Measurements from ENCODE around the gene ANO2. TPM values are rescaled to one million over a fixed set of nuclear protein-coding genes. Genes with fewer than 3 reads are reported as not detected.
A peak's percentile ranks its signal among the peaks of the same experiment; 100 is the strongest.

The ANO2 gene
- total RNA-seq, 2 donors from 2014 or later: 2.8 to 9.3 TPM

- Histone ChIP-seq H3K27me3 (no peaks in the 10 kb centered on the region), H3K36me3 (no peaks in the 10 kb centered on the region)
Observed at GRCh38 chr12:5967645-5968415, 22.8 kb upstream of the ANO2 start.

DNA sequence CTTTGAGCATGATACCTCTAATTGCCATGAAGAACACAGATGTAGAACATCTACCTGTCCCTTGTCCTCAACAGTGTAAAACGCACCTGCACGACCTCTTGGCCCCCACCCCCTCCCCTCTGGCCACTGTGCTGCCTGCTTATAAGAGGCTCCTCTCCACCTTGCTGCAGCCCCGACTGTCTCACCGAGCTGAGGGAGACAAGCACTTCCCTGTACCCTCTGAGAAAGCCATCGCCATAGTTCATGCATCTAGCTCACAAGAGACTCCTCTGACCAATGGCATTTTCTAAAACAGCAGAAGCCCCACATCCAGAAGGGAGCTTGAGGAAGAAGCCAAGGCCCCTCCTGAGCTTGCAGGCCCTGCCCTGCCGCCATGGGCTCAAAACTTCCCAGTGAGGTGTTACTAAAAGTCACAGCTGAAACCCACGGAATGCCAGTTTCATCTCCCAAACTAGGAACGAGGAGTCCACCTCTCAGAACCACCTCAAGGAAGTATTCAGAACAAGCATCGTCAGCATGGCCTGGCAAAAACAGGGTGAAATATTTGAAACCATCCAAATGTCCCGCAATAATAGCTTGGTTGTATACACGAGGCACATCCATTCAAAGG, 21.5 kb upstream of the ANO2 start:
- Histone ChIP-seq H3K4me1 (no peaks in the 10 kb centered on the region), H3K27ac (no peak overlapping the region), H3K27me3 (no peaks in the 10 kb centered on the region), H3K4me3 (no peak overlapping the region), H3K36me3 (no peaks in the 10 kb centered on the region), H3K9me3 (no peaks in the 10 kb centered on the region)
- TF ChIP-seq CTCF (IDR thresholded peaks at IDR 0.05): no peak
- no peak for DNase-seq (ENCODE audit: low spot score)

More at GRCh38 chr12:5967645-5968415, 22.8 kb upstream of the ANO2 start:
- Histone ChIP-seq H3K27ac (no peak overlapping the region), H3K4me1 (no peaks in the 10 kb centered on the region), H3K4me3 (no peak overlapping the region), H3K9me3 (no peaks in the 10 kb centered on the region)
- TF ChIP-seq CTCF (IDR thresholded peaks at IDR 0.05): no peak
- no peak for DNase-seq (ENCODE audit: low spot score)

DNA sequence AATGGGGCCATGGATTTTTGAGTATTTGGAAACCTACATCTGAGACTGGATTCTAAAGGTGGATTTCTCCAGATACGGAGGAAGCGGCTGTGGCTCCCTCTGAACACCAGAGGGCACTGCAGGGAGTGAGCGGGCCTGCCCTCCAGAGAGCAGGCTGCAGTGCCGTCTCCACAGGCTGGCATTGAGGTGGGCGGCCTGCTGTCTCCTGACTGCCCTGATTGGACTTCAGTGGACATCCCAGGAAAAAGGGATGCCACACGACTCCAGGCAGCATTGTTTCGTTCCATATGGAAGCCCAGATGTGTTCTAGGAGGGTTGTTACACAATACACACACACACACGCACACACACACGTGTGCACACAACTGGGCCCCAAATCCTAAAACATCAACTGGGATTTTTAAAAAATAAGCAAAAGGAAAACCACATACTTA, 20.9 kb upstream of the ANO2 start:
- Histone ChIP-seq H3K4me1 (no peaks in the 10 kb centered on the region), H3K27me3 (no peaks in the 10 kb centered on the region), H3K4me3 (no peak overlapping the region), H3K9me3 (no peaks in the 10 kb centered on the region), H3K27ac (no peak overlapping the region), H3K36me3 (no peaks in the 10 kb centered on the region)
- TF ChIP-seq CTCF (IDR thresholded peaks at IDR 0.05): peak; percentile 42 to 81
- DNase-seq (ENCODE audit: low spot score): no peak

GRCh38 chr12:5964913-5965900, 20.1 kb upstream of the ANO2 start:
- peak; percentile 47 for DNase-seq (ENCODE audit: low spot score)
- Histone ChIP-seq H3K9me3 (no peaks in the 10 kb centered on the region), H3K4me3 (no peak overlapping the region), H3K36me3 (no peaks in the 10 kb centered on the region), H3K4me1 (no peaks in the 10 kb centered on the region), H3K27me3 (no peaks in the 10 kb centered on the region), H3K27ac (no peak overlapping the region)
- no peak for TF ChIP-seq CTCF (IDR thresholded peaks at IDR 0.05)

DNA sequence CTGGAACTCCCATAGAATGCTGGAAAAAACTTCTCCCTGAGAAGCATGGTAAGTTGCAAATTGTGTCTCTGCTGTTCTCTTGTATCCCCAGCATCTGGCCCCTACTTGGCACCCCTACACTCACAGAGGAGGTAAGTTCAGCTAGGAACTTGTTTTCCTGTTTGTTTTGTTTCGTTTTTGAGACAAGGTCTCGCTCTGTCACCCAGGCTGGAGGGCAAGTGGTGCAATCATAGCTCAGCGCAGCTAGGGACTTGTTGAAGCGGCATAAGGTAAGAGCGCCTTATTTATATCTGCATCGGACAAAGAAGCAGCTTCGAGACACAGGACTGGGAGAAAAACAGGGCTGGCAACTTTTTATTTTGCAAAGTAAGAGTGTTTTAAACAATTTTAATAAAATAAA, 18.5 kb upstream of the ANO2 start:
- DNase-seq (ENCODE audit: low spot score): no peak
- H3K4me3 ChIP-seq: no peak overlapping the region
- no peaks in the 10 kb centered on the region for H3K36me3 ChIP-seq
- H3K27ac ChIP-seq: no peak overlapping the region
- no peaks in the 10 kb centered on the region for H3K9me3 ChIP-seq
- no peak for TF ChIP-seq CTCF (IDR thresholded peaks at IDR 0.05)
- no peaks in the 10 kb centered on the region for H3K4me1 ChIP-seq
- no peaks in the 10 kb centered on the region for H3K27me3 ChIP-seq

Data from right atrium auricular region (tissue), 2 donors.